ENCODE data around the gene RNFT2. TPM values are rescaled to one million over a fixed set of nuclear protein-coding genes. Genes with fewer than 3 reads are reported as not detected.
"Not testable (repeated sequence)": the region's sequence is repeated elsewhere in the genome, so short reads cannot be mapped to it uniquely, and the experiment has no call there.

The RNFT2 gene
- total RNA-seq, 1 experiment from 2014 or later = 29.5 TPM

DNA sequence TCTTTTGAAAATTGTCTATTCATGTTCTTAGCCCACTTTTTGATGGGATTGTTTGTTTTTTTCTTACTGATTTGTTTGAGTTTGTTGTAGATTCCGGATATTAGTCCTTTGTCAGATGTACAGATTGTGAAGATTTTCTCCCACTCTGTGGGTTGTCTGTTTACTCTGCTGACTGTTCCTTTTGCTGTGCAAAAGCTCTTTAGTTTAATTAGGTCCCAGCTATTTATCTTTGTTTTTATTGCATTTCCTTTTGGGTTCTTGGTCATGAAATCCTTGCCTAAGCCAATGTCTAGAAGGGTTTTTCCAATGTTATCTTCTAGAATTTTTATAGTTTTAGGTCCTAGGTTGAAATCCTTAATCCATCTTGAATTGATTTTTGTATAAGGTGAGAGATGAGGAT lies 16.7 kb downstream of the RNFT2 start:
- H3K4me1 ChIP-seq (ENCODE audit: insufficient read depth, low read length); H3K14ac ChIP-seq (ENCODE audit: insufficient read depth, low read length); H2AK5ac ChIP-seq (ENCODE audit: insufficient read length, low read length); H3K27me3 ChIP-seq (ENCODE audit: insufficient read depth, low read length); H3K23me2 ChIP-seq (ENCODE audit: insufficient read length, low read depth, low read length, poor library complexity, severe bottlenecking); H2BK15ac ChIP-seq (ENCODE audit: low read depth, low read length); H3T11ph ChIP-seq (ENCODE audit: low read length); H4K91ac ChIP-seq (ENCODE audit: insufficient read length, low read depth, low read length); H3K9ac ChIP-seq (ENCODE audit: extremely low read depth, insufficient read length, low read length); H3K4ac ChIP-seq (ENCODE audit: low read depth, low read length); H4K20me1 ChIP-seq (ENCODE audit: control insufficient read depth, insufficient read depth, insufficient read length); H3K4me2 ChIP-seq (ENCODE audit: insufficient read depth, insufficient read length, low read length); H2BK12ac ChIP-seq (ENCODE audit: insufficient read length, low read depth, low read length); H3K9me3 ChIP-seq (ENCODE audit: control insufficient read depth, low read depth, low read length); H3K27ac Mint-ChIP-seq; H2BK120ac ChIP-seq (ENCODE audit: low read depth, low read length, poor library complexity, severe bottlenecking); H3K4me3 Mint-ChIP-seq; H3K27ac ChIP-seq (ENCODE audit: insufficient read length, low read depth, low read length); H4K8ac ChIP-seq (replicated peaks; ENCODE audit: insufficient read length, low read depth, low read length); H2AFZ ChIP-seq (ENCODE audit: low read length); H2BK5ac ChIP-seq (ENCODE audit: insufficient read length, low read length); DNase-seq; H3K79me1 ChIP-seq (ENCODE audit: insufficient read depth, low read depth, low read length, poor library complexity, severe bottlenecking); H3K56ac ChIP-seq (ENCODE audit: insufficient read length, low read depth, low read length); H4K5ac ChIP-seq (ENCODE audit: insufficient read length, low read depth, low read length); H3K4me1 Mint-ChIP-seq; H3K27me3 Mint-ChIP-seq (ENCODE audit: low read depth); H2BK20ac ChIP-seq (ENCODE audit: low read depth, low read length, poor library complexity, severe bottlenecking); H3K18ac ChIP-seq (ENCODE audit: insufficient read length, low read depth, low read length); H3K23ac ChIP-seq (ENCODE audit: insufficient read length, low read depth, low read length); H3K9me3 Mint-ChIP-seq; H3K79me2 ChIP-seq (ENCODE audit: insufficient read depth, low read length): not testable (repeated sequence)
- H3K36me3 Mint-ChIP-seq (ENCODE audit: insufficient read depth in 1 of 3, low read depth in 3 of 3) = peaks cover 17 to 54% (median 40%) of the 10 kb centered on the region in 3 experiments; a peak in 6 of 7 replicates
- no CpG with 5 or more reads among the region's 1 CpG for WGBS (ENCODE audit: extremely low coverage, insufficient read length, low lambda C conversion rate)

All from H9 (cell line).